Right ventricle myocardium inferior (tissue), 1 donor: Measurements from ENCODE around the gene GALNT15. TPM values are rescaled to one million over a fixed set of nuclear protein-coding genes. Genes with fewer than 3 reads are reported as not detected.

Experiments used
- ATAC-seq: fragments of 200-7000 bp; cut with Tn5 transposase; one replicate; pipeline ENCODE4 v1.9.1; 2020; ENCODE audit warnings: mild to moderate bottlenecking, moderate library complexity
- DNase-seq: peaks from one replicate; pipeline ENCODE4 v3.0.0; 2021; ENCODE audit errors: missing footprints
- intact Hi-C: fragments of 100-400 bp; cut with DNase I; formaldehyde crosslinking; loops from one replicate; pipeline ENCODE4 v1.11.0; 2022
- total RNA-seq: library from RNA; stranded (reverse); fragmentation: NEBNext Ultra II Directional; extraction: Animal tissue kit (Norgen Biotek cat#: 25700); gene quantifications from one replicate; pipeline ENCODE4 v1.2.1, GENCODE V29; 2021
- donor health status: DM: no; HTN: yes; CAD: no; lungs with severe emphysema.

The GALNT15 gene
- total RNA-seq, 1 donor from 2014 or later: 5.8 TPM

DNA sequence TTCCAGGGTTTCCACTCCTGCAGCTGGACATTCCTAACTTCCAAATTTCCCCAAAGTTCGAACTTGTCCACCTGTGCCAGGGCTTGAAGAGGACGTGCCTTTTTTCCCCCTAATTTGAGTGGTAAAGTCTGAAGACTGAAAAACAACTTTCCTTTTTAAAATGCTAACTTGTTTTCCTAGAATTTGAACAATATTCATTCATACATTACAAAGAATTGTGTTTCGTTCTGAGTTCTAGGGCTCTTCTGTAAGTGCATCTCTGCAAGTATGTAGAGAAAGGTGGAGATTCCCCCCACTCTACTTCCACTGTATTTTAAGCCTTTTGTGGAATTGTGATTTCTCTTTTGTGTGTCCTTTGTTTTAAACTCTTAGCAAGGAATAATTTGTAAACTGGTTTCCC, 80.8 kb downstream of the GALNT15 start:
- ATAC-seq: no peak
- intact Hi-C loops: no loop called here
- no peak for DNase-seq

DNA sequence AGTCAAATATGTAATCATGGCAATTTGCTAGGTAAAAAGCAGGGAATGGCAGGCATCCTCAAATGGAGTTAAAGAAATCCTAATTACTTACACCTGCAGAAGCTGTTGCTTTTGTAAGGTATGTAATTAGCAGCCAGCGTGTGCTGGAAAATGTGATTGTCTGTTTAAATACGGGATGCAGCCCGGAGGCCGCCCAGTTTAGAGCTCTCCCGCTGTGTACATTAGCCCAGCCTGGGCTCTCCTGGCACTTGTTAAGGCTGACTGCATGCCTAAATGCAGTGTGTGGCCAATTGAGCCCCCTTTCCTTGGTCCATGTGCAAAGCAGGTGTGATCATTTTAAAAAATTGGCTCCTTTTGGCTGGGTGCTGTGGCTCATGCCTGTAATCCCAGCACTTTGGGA, 81.2 kb downstream of the GALNT15 start:
- DNase-seq (no peak), ATAC-seq (no peak)
- intact Hi-C loops: no loop called here

DNA sequence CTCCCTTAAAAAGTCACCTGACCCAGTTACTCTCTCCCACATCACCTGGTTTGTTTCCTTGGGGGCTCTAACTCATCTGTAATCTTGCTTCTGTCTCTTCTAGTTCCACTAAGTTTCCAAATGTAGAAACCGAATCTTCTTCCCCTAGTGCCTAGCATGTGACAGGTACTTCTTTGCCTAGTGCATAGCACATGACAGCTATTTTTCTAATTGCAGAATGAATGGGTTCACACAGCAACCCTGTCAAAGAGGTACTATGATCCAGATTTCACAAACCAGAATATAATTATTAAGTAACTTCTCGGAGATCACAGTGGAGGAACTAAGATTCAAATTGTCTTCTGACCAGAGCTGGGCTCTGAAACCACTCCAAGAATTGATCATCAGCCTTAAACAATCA, 82.8 kb downstream of the GALNT15 start:
- intact Hi-C loops: no loop called here
- DNase-seq: no peak
- no peak for ATAC-seq

DNA sequence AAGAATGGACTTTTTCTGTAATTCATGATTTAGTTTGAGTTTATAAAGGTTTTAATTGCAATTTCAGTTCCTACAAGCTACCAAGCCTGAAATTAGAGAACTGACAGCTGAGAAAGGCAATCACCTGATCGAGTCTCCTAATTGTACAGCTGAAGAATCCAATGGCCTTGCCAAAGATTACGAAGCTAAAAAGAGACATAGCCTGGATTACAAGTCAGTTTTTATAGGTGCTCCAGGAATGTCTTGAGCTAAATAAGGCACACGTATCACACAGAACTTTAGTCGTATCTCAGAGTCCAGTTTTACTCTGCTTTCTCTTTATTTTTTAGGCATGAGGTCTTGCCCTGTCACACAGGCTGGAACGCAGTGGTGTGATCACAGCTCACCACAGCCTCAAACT, 83.7 kb downstream of the GALNT15 start:
- ATAC-seq (no peak), DNase-seq (no peak)
- intact Hi-C loops: no loop called here

DNA sequence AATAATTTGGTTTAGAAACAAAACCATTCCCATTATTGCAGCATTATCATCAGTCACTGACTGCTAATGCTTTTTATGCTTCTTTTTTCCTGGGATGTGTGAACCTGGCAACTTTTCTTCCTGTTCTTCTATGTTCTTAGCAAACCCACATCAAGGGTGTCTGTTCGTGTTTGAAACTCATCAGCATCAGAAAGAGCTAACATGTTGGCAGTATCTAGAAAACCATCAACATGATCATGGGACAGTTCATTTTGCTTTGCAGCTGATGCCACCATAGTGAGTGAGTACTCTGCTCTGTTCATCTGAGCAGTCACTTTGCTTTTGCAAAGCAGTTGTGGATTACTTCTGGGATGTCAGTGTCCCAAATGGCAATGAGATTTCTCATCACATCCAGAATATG, 84.4 kb downstream of the GALNT15 start:
- DNase-seq (no peak), ATAC-seq (no peak)
- intact Hi-C loops: no loop called here

DNA sequence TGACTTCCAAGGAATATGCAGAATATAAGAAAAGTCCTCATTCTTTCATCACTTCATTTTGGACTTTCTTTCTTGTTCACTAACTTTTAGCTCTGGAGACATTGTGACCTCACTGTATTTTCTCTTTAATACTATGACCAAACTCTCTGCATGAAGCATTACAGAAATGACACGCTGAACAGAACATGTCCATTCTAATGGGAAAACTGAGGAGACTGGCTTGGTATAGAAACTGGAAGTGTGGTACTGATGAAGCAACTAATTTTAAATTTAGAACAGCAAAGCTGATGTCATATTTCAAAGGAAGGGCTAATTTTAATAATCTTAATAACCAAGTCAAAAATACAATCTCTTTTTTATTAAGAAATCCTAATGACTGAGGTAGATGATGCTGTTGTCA, 85.6 kb downstream of the GALNT15 start:
- intact Hi-C loops: no loop called here
- no peak for DNase-seq
- no peak for ATAC-seq

DNA sequence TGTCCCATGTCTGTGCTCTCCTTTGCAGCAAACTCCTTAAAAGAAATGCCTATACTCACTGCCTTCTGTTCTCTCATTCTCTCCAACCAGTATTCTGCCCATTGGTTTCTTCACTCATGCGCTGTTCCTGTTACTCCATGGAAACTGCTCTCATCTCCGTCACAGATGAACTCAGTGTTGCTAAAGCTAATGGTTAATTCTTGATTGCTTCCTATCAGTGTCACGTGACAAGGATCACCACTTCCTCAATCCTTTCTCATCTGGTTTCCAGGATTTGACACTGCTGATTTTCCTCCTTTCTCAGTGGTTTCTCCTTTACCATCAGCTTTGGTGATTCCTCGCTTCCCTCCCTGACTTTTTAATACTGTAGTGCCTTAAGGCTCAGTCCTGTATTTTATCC, 87.7 kb downstream of the GALNT15 start:
- no peak for ATAC-seq
- intact Hi-C loops: no loop called here
- no peak for DNase-seq

DNA sequence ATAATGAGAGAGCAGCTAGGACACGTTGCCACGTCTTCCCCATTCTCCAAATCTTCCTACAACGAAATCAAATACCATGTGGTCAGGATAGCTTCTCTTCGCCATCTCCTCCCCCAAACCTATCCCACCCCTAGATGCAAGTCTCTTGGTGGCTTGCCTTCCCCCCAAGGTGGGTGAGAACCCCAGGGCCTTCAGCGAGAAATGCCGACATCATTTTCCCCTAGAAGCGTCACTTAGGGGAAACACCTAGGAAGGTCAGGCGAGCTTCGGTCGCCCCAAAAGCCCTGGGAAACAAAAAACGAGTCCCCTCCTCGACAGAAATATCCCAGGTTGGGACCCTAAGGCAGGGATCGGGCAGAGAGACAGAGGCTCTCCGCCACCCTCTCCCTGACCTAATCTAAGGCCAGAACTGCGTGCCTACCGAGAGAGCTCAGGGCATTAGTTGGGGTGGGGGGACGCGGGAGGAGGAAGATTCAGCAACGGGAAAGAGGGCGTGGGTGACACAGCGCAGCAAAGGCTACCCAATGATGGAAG, 89.8 kb downstream of the GALNT15 start:
- ATAC-seq: no peak
- intact Hi-C loops: no loop called here
- no peak for DNase-seq

DNA sequence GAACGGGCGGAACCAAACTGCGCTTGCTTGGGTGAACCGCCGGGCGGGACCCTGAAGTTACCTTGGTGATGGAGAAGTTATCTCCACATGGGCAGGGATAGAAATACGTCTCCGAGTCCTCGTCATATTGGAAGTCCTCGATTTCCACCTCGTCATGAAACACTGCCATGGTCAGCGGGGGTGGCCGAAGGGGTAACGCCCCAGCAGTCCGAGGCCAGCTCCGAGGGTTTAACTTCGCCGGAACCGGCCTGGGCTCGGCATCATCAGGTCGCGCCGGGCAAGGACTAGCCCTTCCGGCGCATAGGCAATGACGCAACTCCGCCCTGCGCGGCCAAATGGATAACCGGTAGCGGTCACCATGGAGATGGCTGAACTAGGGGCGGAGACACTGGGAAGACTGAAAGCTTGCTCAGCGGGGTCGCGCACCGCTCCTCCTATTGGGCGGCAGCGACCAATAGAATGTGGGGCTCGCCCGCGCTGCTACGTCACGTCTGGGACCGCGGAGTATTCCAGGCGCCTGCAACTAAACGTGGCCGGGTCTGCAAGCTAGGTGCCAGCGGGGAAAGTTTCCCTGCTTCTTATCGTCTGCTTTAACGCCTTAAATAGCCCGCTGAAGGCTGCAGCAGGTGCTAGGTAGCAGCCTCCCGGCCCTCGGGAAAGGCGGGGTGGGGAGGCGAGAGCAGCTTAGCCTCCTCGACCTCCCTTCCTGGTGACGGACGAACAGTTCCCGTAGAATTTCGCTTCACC, 90.4 kb downstream of the GALNT15 start, which contains the start of the genes DPH3 and OXNAD1:
DPH3 (minus strand) TSS at position 236 of the 747 bp plus-strand sequence; CDS start at position 169, 67 bp downstream.
OXNAD1 (plus strand) TSS at position 505 of the 747 bp plus-strand sequence. CDS start 5,741 bp downstream, outside the sequence.
- peak; percentile 99 for ATAC-seq
- DNase-seq: peak; percentile 100
- intact Hi-C loops: no loop called here

DNA sequence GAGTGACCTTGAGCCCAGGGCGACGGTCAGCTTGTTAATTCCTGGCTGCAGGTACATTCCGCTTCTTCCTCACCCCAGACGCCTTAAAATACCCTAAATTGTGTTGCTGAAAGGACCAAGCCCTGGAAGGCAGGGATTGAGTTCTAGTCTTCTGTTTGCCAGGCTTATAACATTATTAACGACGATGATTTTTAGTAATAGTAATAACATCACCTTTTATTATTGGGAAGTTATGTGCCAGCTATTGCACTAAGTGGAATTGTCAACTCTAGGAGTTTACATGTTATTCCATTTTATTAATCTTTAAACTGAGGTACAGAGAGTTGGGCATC, 90.9 kb downstream of the GALNT15 start:
- ATAC-seq: no peak
- intact Hi-C loops: no loop called here
- DNase-seq: no peak

DNA sequence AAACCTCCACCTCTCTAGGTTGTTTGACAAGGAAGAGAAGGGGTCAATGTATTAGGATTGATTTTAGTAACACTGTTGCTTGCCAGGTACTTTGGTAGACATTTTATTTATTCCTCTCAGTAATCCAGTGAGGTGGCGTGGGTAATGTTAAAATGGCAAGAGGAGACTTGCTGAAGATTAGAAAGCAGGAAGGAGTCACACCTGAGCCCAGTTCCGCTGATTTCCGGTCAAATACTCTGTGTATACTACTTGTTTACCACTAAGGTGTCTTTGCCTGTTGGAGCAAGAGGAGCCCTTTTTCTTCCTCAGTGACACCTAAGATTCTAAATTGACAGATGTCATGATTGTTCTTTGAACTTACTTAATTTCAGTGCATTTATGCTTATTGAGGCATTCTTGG, 92.2 kb downstream of the GALNT15 start:
- no peak for ATAC-seq
- DNase-seq: no peak
- intact Hi-C loops: loop anchor here (1.0 kb wide), 1 partner anchor 284 kb away; no protein-coding TSS in a partner anchor

DNA sequence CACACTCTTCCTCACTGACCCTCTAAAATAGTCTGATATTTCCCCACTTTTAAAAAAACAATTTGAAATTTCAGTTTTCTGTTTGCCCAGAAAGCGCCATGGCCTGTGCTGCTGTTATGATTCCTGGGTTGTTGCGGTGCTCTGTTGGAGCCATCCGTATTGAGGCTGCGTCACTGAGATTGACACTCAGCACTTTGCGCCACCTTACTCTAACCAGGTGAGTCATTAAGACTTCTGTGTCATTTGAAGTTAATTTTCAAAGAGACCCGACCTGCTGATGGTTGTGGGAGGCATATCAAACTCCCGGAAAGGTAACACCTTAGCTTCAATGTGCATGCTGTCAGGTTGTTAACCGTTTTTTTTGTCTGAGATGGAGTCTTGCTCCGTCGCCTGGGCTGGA, 96.4 kb downstream of the GALNT15 start:
- ATAC-seq (no peak), DNase-seq (no peak)

DNA sequence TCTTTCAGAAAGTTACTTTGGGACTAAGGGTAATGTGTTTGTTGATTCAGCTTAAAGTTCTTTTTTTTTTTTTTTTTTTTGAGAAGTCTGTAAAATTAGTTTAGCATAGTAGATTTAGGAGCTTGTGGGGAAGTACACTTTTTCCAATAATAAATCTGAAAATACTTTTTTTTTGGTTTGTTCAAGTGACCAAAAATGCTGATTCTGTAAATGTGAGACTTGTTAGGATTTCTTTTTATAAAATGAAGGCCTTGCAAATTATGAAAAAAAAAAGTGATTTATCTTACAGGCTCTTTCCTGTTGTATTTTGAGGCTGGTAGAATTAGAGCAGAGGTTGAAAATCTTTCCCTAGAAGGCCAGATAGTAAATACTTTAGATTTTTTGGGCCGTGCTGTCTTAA, 98.1 kb downstream of the GALNT15 start:
- intact Hi-C loops: no loop called here
- no peak for ATAC-seq

More for the DNA sequence above, 96.4 kb downstream of the GALNT15 start:
- intact Hi-C loops: no loop called here

DNA sequence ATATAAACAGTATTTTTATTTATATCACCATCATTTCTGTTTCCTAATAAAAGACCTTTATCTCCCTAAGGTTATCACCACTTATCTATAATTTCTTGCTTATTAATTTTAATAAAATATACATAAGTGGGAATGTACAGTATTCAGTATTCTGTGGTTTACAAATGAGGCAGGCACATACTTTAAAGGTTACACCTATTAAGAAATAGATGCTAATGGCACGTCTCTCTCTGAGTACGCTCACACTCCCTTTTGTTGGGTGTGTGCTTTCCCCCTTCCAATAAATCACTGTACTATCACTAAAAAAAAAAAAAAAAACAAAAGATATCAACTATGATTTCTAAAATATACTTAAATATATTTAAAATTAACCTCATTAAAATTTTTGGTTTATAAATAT, 99.4 kb downstream of the GALNT15 start:
- no peak for DNase-seq
- no peak for ATAC-seq
- intact Hi-C loops: no loop called here

More for the DNA sequence above, 98.1 kb downstream of the GALNT15 start:
- no peak for DNase-seq

DNA sequence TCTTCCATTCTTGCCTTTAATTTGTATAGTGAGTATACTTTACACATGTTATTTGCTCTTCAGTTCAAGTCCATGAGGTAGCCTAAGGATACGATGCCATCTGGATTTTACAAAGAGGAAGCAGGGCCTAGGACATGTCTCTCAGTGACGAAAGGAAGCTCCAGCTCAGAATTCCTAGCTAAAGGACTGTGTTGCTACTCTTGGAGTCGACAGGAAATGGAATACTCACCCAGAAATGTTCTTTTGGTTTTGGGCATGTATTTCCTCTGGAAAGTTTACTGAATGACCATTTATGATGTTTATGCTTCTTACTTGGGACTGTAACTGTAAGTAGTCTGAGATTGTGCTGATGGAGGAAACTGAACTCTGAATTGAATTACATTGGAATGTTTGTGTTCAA, 103.0 kb downstream of the GALNT15 start:
- ATAC-seq: no peak
- DNase-seq: no peak
- intact Hi-C loops: no loop called here

DNA sequence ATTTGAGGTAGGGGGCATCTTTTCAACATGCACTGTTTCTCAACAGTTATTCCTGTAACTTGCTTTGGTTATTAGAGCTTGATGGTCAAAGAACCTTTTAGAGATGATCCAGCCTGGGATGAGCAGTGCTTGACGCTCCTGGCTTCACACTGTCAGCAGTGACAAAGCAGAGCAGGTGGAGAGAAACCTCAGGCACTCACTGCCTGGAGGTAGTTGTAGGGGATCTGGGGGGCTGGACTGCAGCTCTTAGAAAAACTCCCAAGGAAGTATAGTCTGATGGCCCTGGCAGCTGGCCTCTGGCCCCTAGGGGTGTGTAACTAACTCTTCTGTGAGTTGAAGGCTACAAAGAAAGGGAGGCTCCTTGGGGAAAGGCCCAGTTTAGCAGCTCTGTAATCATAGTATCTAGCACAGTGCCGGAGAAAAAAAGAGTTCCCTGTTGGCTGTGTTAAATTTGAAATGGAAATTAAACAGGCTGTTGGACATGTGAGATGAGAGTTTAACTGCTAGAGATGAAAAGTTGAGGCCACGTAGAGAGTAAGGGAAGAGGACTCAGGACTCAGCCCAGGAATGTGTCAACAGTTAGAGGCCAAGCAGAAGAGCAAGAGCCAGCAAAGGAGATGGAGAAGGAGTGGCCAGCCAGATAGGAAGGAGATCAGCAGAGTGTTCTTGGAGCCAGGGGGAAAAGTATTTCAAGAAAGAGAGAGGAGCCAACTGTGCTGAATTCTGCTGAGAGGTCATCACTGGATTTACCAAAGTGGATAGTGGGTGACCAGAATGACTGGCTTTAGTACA, 104.7 kb downstream of the GALNT15 start:
- intact Hi-C loops: no loop called here
- DNase-seq (no peak), ATAC-seq (peak; percentile 23)

DNA sequence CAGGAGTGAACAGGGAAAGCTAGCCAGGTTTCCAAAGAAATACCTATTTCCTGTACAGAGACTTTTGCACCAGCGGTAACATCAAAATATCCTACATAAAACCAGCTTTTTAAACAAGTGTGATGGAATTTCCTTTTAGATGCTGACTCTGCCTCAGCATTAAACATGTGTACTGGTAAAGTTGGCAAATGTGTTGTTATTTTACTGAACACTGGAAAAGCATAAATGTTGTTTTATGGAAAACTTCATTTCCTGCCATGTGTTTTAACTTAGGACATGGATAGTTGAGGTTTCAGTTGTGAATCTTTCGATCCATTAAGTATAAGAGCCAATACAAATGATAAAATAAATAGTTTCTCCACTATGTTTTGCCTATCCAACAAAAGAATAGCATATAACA, 106.2 kb downstream of the GALNT15 start:
- ATAC-seq (no peak), DNase-seq (no peak)
- intact Hi-C loops: no loop called here
